CD4-positive, alpha-beta T cell (primary cell): ENCODE measurements around the gene CHID1. TPM values are rescaled to one million over a fixed set of nuclear protein-coding genes. Genes with fewer than 3 reads are reported as not detected.

ENCODE experiments used
- ATAC-seq: fragments of 200-7000 bp; cut with Tn5 transposase; one replicate; pipeline ENCODE4 v1.10.0; 2022; ENCODE audit warnings: mild to moderate bottlenecking; ENCODE audit not compliant: poor library complexity
- CTCF ChIA-PET: fragments of 350-600 bp; sonication (Branson Sonifier 250); formaldehyde crosslinking; loops from one replicate; lab custom pipeline; 2021; ENCODE audit warnings: antibody characterized with exemption, inconsistent platforms; lab: Charles Lee
- POLR2A ChIA-PET: fragments of 350-600 bp; sonication (Branson Sonifier 250); formaldehyde crosslinking; loops from one replicate; lab custom pipeline; 2021; ENCODE audit warnings: antibody characterized with exemption, inconsistent platforms; lab: Charles Lee
- DNase-seq, 14 experiments: peaks; one replicate each; pipeline ENCODE4 v3.0.0-alpha.2; 2013 to 2020; ENCODE audit warnings: mixed read lengths in 2 of 14
- H3K27ac ChIP-seq, 2 donors: one replicate each; pipeline versions ENCODE4 v1.5.1 to v1.7.0; 2013; ENCODE audit warnings: low read length in 2 of 2, low read depth in 1 of 2, mild to moderate bottlenecking in 1 of 2
- H3K27me3 ChIP-seq, 2 experiments: 1 replicate in 1 of 2; 2 replicates in 1 of 2; pipeline versions ENCODE4 v1.6.1 to v1.7.0; 2013; ENCODE audit warnings: low read length in 2 of 2, control low read depth in 1 of 2, mild to moderate bottlenecking in 1 of 2, moderate library complexity in 1 of 2; ENCODE audit not compliant: insufficient read depth in 2 of 2, control insufficient read depth in 1 of 2
- H3K36me3 ChIP-seq: one replicate; pipeline ENCODE4 v1.6.1; 2013; ENCODE audit warnings: low read length, control low read depth; ENCODE audit not compliant: insufficient read depth
- H3K4me1 ChIP-seq: one replicate; pipeline ENCODE4 v1.6.1; 2013; ENCODE audit warnings: low read length, control low read depth; ENCODE audit not compliant: insufficient read depth
- H3K4me3 ChIP-seq: one replicate; pipeline ENCODE4 v1.5.1; 2013; ENCODE audit warnings: mild to moderate bottlenecking, low read length, moderate library complexity
- H3K9me3 ChIP-seq, 2 experiments: 1 replicate in 1 of 2; 2 replicates in 1 of 2; pipeline versions ENCODE4 v1.6.1 to v1.7.0; 2013; ENCODE audit warnings: low read length in 2 of 2, mild to moderate bottlenecking in 2 of 2, control low read depth in 1 of 2, moderate library complexity in 1 of 2; ENCODE audit not compliant: control insufficient read depth in 1 of 2, insufficient read depth in 1 of 2
- H3K27ac Mint-ChIP-seq: one replicate; pipeline ENCODE4 v1.8.0; 2020; ENCODE audit warnings: mixed read lengths
- H3K27me3 Mint-ChIP-seq: one replicate; pipeline ENCODE4 v1.8.0; 2021; ENCODE audit warnings: mixed read lengths
- H3K36me3 Mint-ChIP-seq: one replicate; pipeline ENCODE4 v1.8.0; 2021; ENCODE audit warnings: low read depth, mixed read lengths
- H3K4me1 Mint-ChIP-seq: one replicate; pipeline ENCODE4 v1.8.0; 2021; ENCODE audit warnings: low read depth, mixed read lengths
- H3K4me3 Mint-ChIP-seq: one replicate; pipeline ENCODE4 v1.8.0; 2020; ENCODE audit warnings: mild to moderate bottlenecking, mixed read lengths
- H3K9me3 Mint-ChIP-seq: one replicate; pipeline ENCODE4 v1.8.0; 2020; ENCODE audit warnings: mixed read lengths
- CTCF ChIP-seq: fragments of 200-600 bp; IDR thresholded peaks from one replicate; pipeline ENCODE4 v1.8.0; 2022; ENCODE audit warnings: antibody characterized with exemption, mild to moderate bottlenecking
- intact Hi-C, 2 experiments: fragments of 100-400 bp; cut with DNase I in 1 of 2; cut with micrococcal nuclease in 1 of 2; formaldehyde crosslinking; loops; one replicate each; pipeline versions ENCODE4 v1.15.1 to v1.9.0; 2023 to 2025; cut with DNase I, micrococcal nuclease
- total RNA-seq, 174 experiments: library from RNA in 2 of 174; stranded (reverse) in 2 of 174; gene quantifications; one replicate each; pipeline ENCODE4 v1.2.3 and lab custom pipeline; 2021 to 2026

Gene CHID1
- total RNA-seq, 2 experiments from 2014 or later = 17.1 to 22.8 TPM

GRCh38 chr11:951507-951906 lies 40.9 kb upstream of the CHID1 start:
- Mint-ChIP-seq H3K27me3 (no peaks in the 10 kb centered on the region), H3K4me1 (peaks cover 28% of the 10 kb centered on the region), H3K27ac (no peak overlapping the region), H3K4me3 (no peak overlapping the region), H3K9me3 (peaks cover 2% of the 10 kb centered on the region), H3K36me3 (peaks cover 55% of the 10 kb centered on the region)
- ChIA-PET POLR2A (no interaction called here), CTCF (no interaction called here)
- Histone ChIP-seq H3K9me3 (peaks cover 5 to 10% of the 10 kb centered on the region in 2 experiments), H3K27me3 (no peaks in the 10 kb centered on the region), H3K36me3 (peaks cover 18% of the 10 kb centered on the region), H3K4me3 (no peak overlapping the region), H3K4me1 (peaks cover 8% of the 10 kb centered on the region), H3K27ac (no peak overlapping the region)
- ATAC-seq = no peak
- intact Hi-C loops = no loop called here
- DNase-seq = no peak
- TF ChIP-seq CTCF = no peak

- Mint-ChIP-seq H3K4me3 (no peak overlapping the region), H3K27ac (no peak overlapping the region), H3K36me3 (peaks cover 70% of the 10 kb centered on the region), H3K4me1 (peaks cover 32% of the 10 kb centered on the region), H3K9me3 (peaks cover 2% of the 10 kb centered on the region), H3K27me3 (no peaks in the 10 kb centered on the region)
- no peaks in the 10 kb centered on the region for H3K4me1 ChIP-seq
- CTCF ChIA-PET = no interaction called here
- POLR2A ChIA-PET = no interaction called here
- peaks cover 5 to 10% of the 10 kb centered on the region in 2 experiments for H3K9me3 ChIP-seq
- H3K4me3 ChIP-seq = no peak overlapping the region
- ATAC-seq (no peak), DNase-seq (no peak)
- intact Hi-C loops = no loop called here
- no peaks in the 10 kb centered on the region for H3K27me3 ChIP-seq
- TF ChIP-seq CTCF = no peak
- H3K36me3 ChIP-seq = peaks cover 29% of the 10 kb centered on the region
- no peak overlapping the region for H3K27ac ChIP-seq
These were observed 37.1 kb upstream of the CHID1 start for GRCh38 chr11:947744-948143.

- peaks cover 5 to 10% of the 10 kb centered on the region in 2 experiments for H3K9me3 ChIP-seq
- H3K27me3 ChIP-seq = no peaks in the 10 kb centered on the region
- Mint-ChIP-seq H3K27me3 (no peaks in the 10 kb centered on the region), H3K4me3 (no peak overlapping the region), H3K9me3 (peaks cover 2% of the 10 kb centered on the region), H3K4me1 (peaks cover 35% of the 10 kb centered on the region), H3K36me3 (peaks cover 79% of the 10 kb centered on the region), H3K27ac (no peak overlapping the region)
- H3K4me1 ChIP-seq = peaks cover 2% of the 10 kb centered on the region
- CTCF ChIA-PET = no interaction called here
- H3K27ac ChIP-seq = no peak overlapping the region
- POLR2A ChIA-PET = no interaction called here
- DNase-seq (no peak), ATAC-seq (no peak)
- no peak for TF ChIP-seq CTCF
- H3K36me3 ChIP-seq = peaks cover 29% of the 10 kb centered on the region
- no peak overlapping the region for H3K4me3 ChIP-seq
- intact Hi-C loops = no loop called here
These were observed 35.4 kb upstream of the CHID1 start for GRCh38 chr11:945986-946385.
